H1 (cell line): ENCODE results near the gene XPO5. TPM values are rescaled to one million over a fixed set of nuclear protein-coding genes. Genes with fewer than 3 reads are reported as not detected.

Source experiments
- CTCF ChIA-PET: fragments of 300-600 bp; sonication (Branson Sonifier 250); formaldehyde crosslinking; loops from one replicate; lab custom pipeline; 2021; ENCODE audit not compliant: partially characterized antibody; lab: Charles Lee
- POLR2A ChIA-PET: fragments of 300-600 bp; sonication (Branson Sonifier 250); formaldehyde crosslinking; loops from one replicate; lab custom pipeline; 2021; ENCODE audit warnings: inconsistent platforms; ENCODE audit not compliant: partially characterized antibody; lab: Charles Lee
- DNase-seq, 2 experiments: peaks; one replicate each; pipeline versions ENCODE4 v3.0.0 to v3.0.0-alpha.2; 2010 to 2022; ENCODE audit warnings: low spot score in 2 of 2, low read depth in 1 of 2, mixed read lengths in 1 of 2
- FAIRE-seq: peaks from 2 replicates; lab custom pipeline; 2011; peaks lifted over from hg19 to GRCh38; lab: Jason Lieb, UNC
- H2AFZ ChIP-seq: 2 replicates; pipeline ENCODE4 v1.8.1; 2012; ENCODE audit warnings: low read length, inconsistent platforms
- H2AK5ac ChIP-seq: 2 replicates; pipeline ENCODE4 v1.6.1; 2013; ENCODE audit warnings: low read depth, low read length
- H2BK120ac ChIP-seq: replicated peaks from 2 replicates; pipeline ENCODE3; 2013; ENCODE audit warnings: low read depth, low read length, inconsistent platforms
- H2BK12ac ChIP-seq: 2 replicates; pipeline ENCODE4 v1.6.1; 2013; ENCODE audit warnings: low read depth, low read length
- H2BK15ac ChIP-seq: 2 replicates; pipeline ENCODE4 v1.6.1; 2013; ENCODE audit warnings: low read length
- H2BK20ac ChIP-seq: 2 replicates; pipeline ENCODE4 v1.6.1; 2013; ENCODE audit warnings: low read length
- H2BK5ac ChIP-seq: 2 replicates; pipeline ENCODE4 v1.6.1; 2013; ENCODE audit warnings: low read depth, low read length
- H3K14ac ChIP-seq: 2 replicates; pipeline ENCODE4 v1.6.1; 2013; ENCODE audit warnings: inconsistent platforms; ENCODE audit not compliant: insufficient read length
- H3K18ac ChIP-seq: 2 replicates; pipeline ENCODE4 v1.6.1; 2013; ENCODE audit warnings: low read length; ENCODE audit errors: extremely low read depth
- H3K23ac ChIP-seq: 2 replicates; pipeline ENCODE4 v1.6.1; 2013; ENCODE audit warnings: inconsistent platforms; ENCODE audit not compliant: insufficient read length
- H3K23me2 ChIP-seq: 2 replicates; pipeline ENCODE4 v1.6.1; 2013; ENCODE audit warnings: low read depth, low read length
- H3K27ac ChIP-seq: 2 replicates; pipeline ENCODE4 v1.6.1; 2011; ENCODE audit warnings: low read depth, low read length, inconsistent platforms
- H3K27me3 ChIP-seq, 4 experiments: replicated peaks in 1 of 4; 1 replicate in 1 of 4; 2 replicates in 3 of 4; pipeline versions ENCODE4 v1.6.1 to v1.8.1; 2011 to 2013; ENCODE audit warnings: low read length in 3 of 4, mild to moderate bottlenecking in 3 of 4, inconsistent platforms in 2 of 4, mixed read lengths in 2 of 4, moderate library complexity in 1 of 4; ENCODE audit not compliant: control insufficient read depth in 3 of 4, insufficient read depth in 3 of 4; ENCODE audit errors: extremely low read depth in 1 of 4
- H3K36me3 ChIP-seq, 4 experiments: 2 replicates each; pipeline versions ENCODE4 v1.6.1 to v1.8.1; 2011 to 2013; ENCODE audit warnings: mild to moderate bottlenecking in 4 of 4, low read length in 3 of 4, moderate library complexity in 2 of 4, control low read depth in 1 of 4, inconsistent platforms in 1 of 4; ENCODE audit not compliant: insufficient read depth in 4 of 4, control insufficient read depth in 2 of 4
- H3K4ac ChIP-seq: replicated peaks from 2 replicates; pipeline ENCODE3; 2013; ENCODE audit warnings: low read length, low read depth, mixed read lengths, inconsistent platforms; ENCODE audit not compliant: insufficient read length
- H3K4me1 ChIP-seq, 4 experiments: replicated peaks in 1 of 4; 1 replicate in 1 of 4; 2 replicates in 3 of 4; pipeline versions ENCODE4 v1.6.1 to v1.8.1; 2011 to 2013; ENCODE audit warnings: low read length in 3 of 4, inconsistent platforms in 2 of 4, mixed read lengths in 1 of 4; ENCODE audit not compliant: insufficient read depth in 4 of 4, control insufficient read depth in 3 of 4
- H3K4me2 ChIP-seq, 2 experiments: 2 replicates each; pipeline versions ENCODE4 v1.6.1 to v1.8.1; 2011 to 2013; ENCODE audit warnings: low read depth in 2 of 2, low read length in 2 of 2, control low read depth in 1 of 2, inconsistent platforms in 1 of 2, mild to moderate bottlenecking in 1 of 2; ENCODE audit not compliant: insufficient read depth in 1 of 2
- H3K4me3 ChIP-seq, 4 experiments: fragments of 200-600, 300-600 bp in 1 of 4; sonication (generic), shearing (Covaris generic), sonication (Bioruptor Twin) in 1 of 4; 2 replicates each; pipeline versions ENCODE4 v1.5.1 to v1.8.1; 2011 to 2016; ENCODE audit warnings: low read length in 4 of 4, low read depth in 3 of 4, control low read depth in 2 of 4, inconsistent platforms in 2 of 4, mild to moderate bottlenecking in 2 of 4, mixed read lengths in 1 of 4, moderate library complexity in 1 of 4; ENCODE audit not compliant: insufficient read depth in 2 of 4; ENCODE audit errors: extremely low read depth in 1 of 4
- H3K56ac ChIP-seq: replicated peaks from 2 replicates; pipeline ENCODE3; 2013; ENCODE audit warnings: low read depth, mild to moderate bottlenecking, mixed read lengths, low read length, inconsistent platforms; ENCODE audit not compliant: insufficient read length
- H3K79me1 ChIP-seq: 2 replicates; pipeline ENCODE4 v1.6.1; 2013; ENCODE audit warnings: low read depth, low read length, control low read depth
- H3K79me2 ChIP-seq, 2 experiments: 2 replicates each; pipeline versions ENCODE4 v1.6.1 to v1.8.1; 2012 to 2013; ENCODE audit warnings: low read length in 2 of 2, mild to moderate bottlenecking in 2 of 2, inconsistent platforms in 1 of 2; ENCODE audit not compliant: insufficient read depth in 2 of 2, control insufficient read depth in 1 of 2
- H3K9ac ChIP-seq, 4 experiments: replicated peaks in 1 of 4; 1 replicate in 1 of 4; 2 replicates in 3 of 4; pipeline versions ENCODE4 v1.6.1 to v1.8.1; 2011 to 2013; ENCODE audit warnings: low read depth in 3 of 4, low read length in 3 of 4, control low read depth in 2 of 4, mild to moderate bottlenecking in 2 of 4, moderate library complexity in 2 of 4, inconsistent platforms in 1 of 4; ENCODE audit errors: extremely low read depth in 1 of 4
- H3K9me3 ChIP-seq, 2 experiments: 2 replicates each; pipeline versions ENCODE4 v1.6.1 to v1.8.1; 2012 to 2013; ENCODE audit warnings: mild to moderate bottlenecking in 2 of 2, moderate library complexity in 2 of 2, control low read depth in 1 of 2, inconsistent platforms in 1 of 2, low read depth in 1 of 2, low read length in 1 of 2, mixed read lengths in 1 of 2; ENCODE audit not compliant: insufficient read depth in 2 of 2
- H4K20me1 ChIP-seq, 2 experiments: replicated peaks in 1 of 2; 2 replicates each; pipeline versions ENCODE3 to v1.8.1; 2011 to 2013; ENCODE audit warnings: inconsistent platforms in 2 of 2, low read length in 2 of 2, mild to moderate bottlenecking in 1 of 2; ENCODE audit not compliant: insufficient read depth in 2 of 2, control insufficient read depth in 1 of 2
- H4K5ac ChIP-seq: 2 replicates; pipeline ENCODE4 v1.6.1; 2013; ENCODE audit warnings: low read length, low read depth, mixed read lengths, inconsistent platforms; ENCODE audit not compliant: insufficient read length
- H4K8ac ChIP-seq: 2 replicates; pipeline ENCODE4 v1.8.0; 2013; ENCODE audit warnings: mild to moderate bottlenecking, moderate library complexity, low read length, inconsistent platforms; ENCODE audit not compliant: insufficient read depth; ENCODE audit errors: extremely low read depth
- H4K91ac ChIP-seq: replicated peaks from 2 replicates; pipeline ENCODE3; 2013; ENCODE audit warnings: low read length, mixed read lengths, inconsistent platforms; ENCODE audit not compliant: insufficient read length
- KDM1A ChIP-seq: fragments of 200-600, 300-600 bp; sonication (generic); IDR thresholded peaks from 2 replicates; pipeline ENCODE4 v1.7.1; 2016; ENCODE audit warnings: mild to moderate bottlenecking, low read length, borderline replicate concordance
- POLR2A ChIP-seq, 2 experiments: IDR thresholded peaks; 1 replicate in 1 of 2; 2 replicates in 1 of 2; pipeline ENCODE4 v1.6.1; 2011; ENCODE audit warnings: low read depth in 2 of 2, low read length in 2 of 2, mild to moderate bottlenecking in 2 of 2; ENCODE audit errors: control extremely low read depth in 1 of 2
- WGBS, 2 experiments: shearing (Covaris generic) in 1 of 2; methylation state at CpG; one replicate each; pipeline versions ENCODE4 v1.1.6 to v1.1.7; 2013 to 2015; ENCODE audit warnings: low lambda C conversion rate in 2 of 2, mixed read lengths in 2 of 2, inconsistent platforms in 1 of 2, low coverage in 1 of 2, missing lambda C conversion rate in 1 of 2; ENCODE audit not compliant: insufficient replicate concordance in 2 of 2, insufficient coverage in 1 of 2, insufficient read length in 1 of 2; ENCODE audit errors: extremely low coverage in 1 of 2, missing lambda C conversion rate in 1 of 2; 5-methylcytosine and 5-hydroxymethylcytosine counted together
- polyA plus RNA-seq, 7 experiments: library from polyadenylated mRNA; depleted of rRNA in 3 of 7; stranded (reverse) in 5 of 7; unstranded in 2 of 7; fragments of >200 nt in 5 of 7; fragments of 200-250 nt in 2 of 7; gene quantifications; 1 replicate in 5 of 7; 2 replicates in 1 of 7; 4 replicates in 1 of 7; pipeline versions ENCODE4 v1.2.1 to v1.2.3, GENCODE V29; 2011 to 2013; ENCODE audit warnings: missing spikeins in 2 of 7, mixed read lengths in 2 of 7
- total RNA-seq: library from RNA; stranded (reverse); fragmentation: NEBNext Ultra II Directional; extraction: Animal tissue kit (Norgen Biotek cat#: 25700); gene quantifications from 2 replicates; pipeline ENCODE4 v1.2.1, GENCODE V29; 2021

The XPO5 gene
- total and polyA plus RNA-seq, 2 of the 8 experiments (the other 6 are each of a cell fraction or from before 2014, with no cell fraction given): 80.6 to 95.7 TPM

DNA sequence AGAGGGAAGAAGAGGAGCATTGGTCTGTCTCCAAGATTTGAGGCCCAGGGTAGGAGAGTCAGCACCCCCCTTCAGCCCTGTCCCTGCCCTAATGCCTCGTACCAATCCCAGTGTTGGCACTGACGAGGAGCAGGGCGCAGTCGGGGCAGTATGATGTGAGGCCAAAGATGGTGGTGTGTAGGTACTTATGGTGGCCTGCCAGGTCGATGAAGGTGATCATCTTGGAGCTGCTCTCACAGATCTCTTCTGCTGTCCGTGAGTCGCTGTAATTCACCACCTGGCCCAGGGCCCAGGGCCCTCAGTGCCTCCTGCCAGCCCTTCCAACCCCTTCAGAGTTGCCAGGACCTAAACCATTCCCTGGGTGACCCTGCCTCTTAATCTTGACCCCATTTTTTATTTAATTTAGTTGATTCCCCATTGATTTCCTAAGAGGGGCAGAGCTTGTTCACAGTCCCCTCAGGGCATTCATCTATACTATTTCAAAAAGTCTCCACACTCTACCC lies 49.0 kb upstream of the XPO5 start:
- H3K4me3 ChIP-seq: no peak overlapping the region
- H3K36me3 ChIP-seq: peaks cover 36 to 66% (median 56%) of the 10 kb centered on the region in 4 experiments
- WGBS, 2 experiments: 91% methylated on average over 7 of the region's 7 CpGs; no CpG with 5 or more reads in 1 of the 2 experiments
- no peak overlapping the region for H4K91ac ChIP-seq
- TF ChIP-seq POLR2A (IDR thresholded peaks at IDR 0.05; ENCODE audit: control extremely low read depth in 1 of 2, low read depth in 2 of 2, low read length in 2 of 2) (peak in 1 of 2 experiments; percentile 7; a peak in 1 of 3 replicates), KDM1A (no peak)
- H2BK15ac ChIP-seq: no peak overlapping the region
- H3K56ac ChIP-seq: no peak overlapping the region
- peaks cover 0 to 18% of the 10 kb centered on the region in 2 experiments; a peak in 2 of 4 replicates for H3K79me2 ChIP-seq
- H3K4me1 ChIP-seq: no peaks in the 10 kb centered on the region; a peak in 1 of 7 replicates
- no peak overlapping the region for H3K9ac ChIP-seq
- H4K8ac ChIP-seq: no peak overlapping the region; the same call in 1 of the 2 replicates
- H4K5ac ChIP-seq: no peak overlapping the region
- peaks cover 8% of the 10 kb centered on the region for H3K23me2 ChIP-seq
- no peak overlapping the region for H3K18ac ChIP-seq
- H4K20me1 ChIP-seq: peaks cover 6 to 14% of the 10 kb centered on the region in 2 experiments
- no peak overlapping the region for H3K4me2 ChIP-seq
- no peaks in the 10 kb centered on the region for H3K27me3 ChIP-seq
- H2BK12ac ChIP-seq: no peak overlapping the region
- DNase-seq (no peak), FAIRE-seq (no peak)
- H2BK5ac ChIP-seq: no peak overlapping the region
- no peak overlapping the region for H2AK5ac ChIP-seq
- H3K4ac ChIP-seq: no peak overlapping the region
- no peak overlapping the region for H2BK120ac ChIP-seq
- H2BK20ac ChIP-seq: no peak overlapping the region
- CTCF ChIA-PET: interaction anchor here (4.0 kb wide), 1 partner anchor 16 kb away, joined by 23 read pairs; no protein-coding TSS in a partner anchor
- H3K27ac ChIP-seq: no peak overlapping the region
- no peaks in the 10 kb centered on the region for H3K9me3 ChIP-seq
- no peak overlapping the region for H3K23ac ChIP-seq
- H3K14ac ChIP-seq: no peak overlapping the region
- H3K79me1 ChIP-seq: peaks cover 8% of the 10 kb centered on the region
- H2AFZ ChIP-seq: no peak overlapping the region
- POLR2A ChIA-PET: interaction anchor here (0.8 to 2.3 kb wide), 9 partner anchors 9 to 40 kb away, joined by 3 to 14 read pairs (median 4); no protein-coding TSS in a partner anchor
